HCT116 (cell line): ENCODE results near the gene KCTD14. TPM values are rescaled to one million over a fixed set of nuclear protein-coding genes. Genes with fewer than 3 reads are reported as not detected.

Source experiments
- ATAC-seq: fragments of 200-7000 bp; cut with Tn5 transposase; 2 replicates; pipeline ENCODE4 v1.9.1; 2020; ENCODE audit warnings: mild to moderate bottlenecking, moderate library complexity
- BruUV-seq: library from RNA; stranded (reverse); fragments of 400-500 nt; replicated peaks from 2 replicates; lab custom pipeline; 2021; lab: Mats Ljungman, UMichigan
- CTCF ChIA-PET: fragments of 300-600 bp; sonication (Branson Sonifier 250); formaldehyde crosslinking; loops from one replicate; lab custom pipeline; 2021; ENCODE audit warnings: antibody characterized with exemption; lab: Charles Lee
- POLR2A ChIA-PET: fragments of 300-600, 350-600 bp; sonication (Branson Sonifier 250); formaldehyde crosslinking; loops from one replicate; lab custom pipeline; 2021; ENCODE audit warnings: antibody characterized with exemption; lab: Charles Lee
- RAD21 ChIA-PET, 2 experiments: fragments of 300-600 bp; sonication (Branson Sonifier 250); formaldehyde crosslinking; loops; one replicate each; lab custom pipeline; 2023; ENCODE audit warnings: low total read pairs in 2 of 2; ENCODE audit not compliant: uncharacterized antibody in 2 of 2, unreplicated experiment in 2 of 2, low non-redundant PET in 1 of 2; lab: Charles Lee
- DNase-seq: peaks from one replicate; pipeline ENCODE4 v3.0.0-alpha.2; 2010; ENCODE audit warnings: low read depth, low spot score
- H2AFZ ChIP-seq: fragments of 200-600 bp; shearing (Covaris generic), sonication (generic); 2 replicates; pipeline ENCODE4 v1.6.1; 2017; ENCODE audit warnings: low read depth, mixed run types, mixed read lengths, antibody characterized with exemption, low read length; ENCODE audit not compliant: poor library complexity, severe bottlenecking
- H3K27ac ChIP-seq: 2 replicates; pipeline ENCODE4 v1.5.1; 2012; ENCODE audit warnings: low read depth, low read length
- H3K27me3 ChIP-seq: fragments of 200-600 bp; sonication (generic); 2 replicates; pipeline ENCODE4 v1.6.1; 2016; ENCODE audit warnings: mixed run types, low read length, mixed read lengths; ENCODE audit not compliant: insufficient read depth
- H3K36me3 ChIP-seq, 2 experiments: fragments of 200-500 bp in 1 of 2; fragments of 200-600 bp in 1 of 2; sonication (Bioruptor generic) in 1 of 2; sonication (generic) in 1 of 2; 2 replicates each; pipeline versions ENCODE4 v1.5.1 to v1.6.1; 2014 to 2016; ENCODE audit warnings: low read length in 2 of 2, inconsistent platforms in 1 of 2, mixed read lengths in 1 of 2, mixed run types in 1 of 2; ENCODE audit not compliant: insufficient read depth in 2 of 2, control insufficient read depth in 1 of 2
- H3K4me1 ChIP-seq, 2 experiments: fragments of 200-600 bp in 1 of 2; sonication (generic) in 1 of 2; 2 replicates each; pipeline versions ENCODE4 v1.5.1 to v1.6.1; 2012 to 2017; ENCODE audit warnings: low read length in 2 of 2, inconsistent platforms in 1 of 2, mild to moderate bottlenecking in 1 of 2, mixed read lengths in 1 of 2, mixed run types in 1 of 2, moderate library complexity in 1 of 2; ENCODE audit not compliant: insufficient read depth in 2 of 2, control insufficient read depth in 1 of 2
- H3K4me2 ChIP-seq: fragments of 200-600 bp; sonication (generic); 2 replicates; pipeline ENCODE4 v1.6.1; 2017; ENCODE audit warnings: mixed run types, low read length, mixed read lengths
- H3K4me3 ChIP-seq, 2 experiments: fragments of 200-600 bp in 1 of 2; sonication (generic) in 1 of 2; replicated peaks in 1 of 2; 2 replicates each; pipeline ENCODE4 v1.5.1; 2011 to 2016; ENCODE audit warnings: low read length in 2 of 2, control low read depth in 1 of 2, low read depth in 1 of 2, mild to moderate bottlenecking in 1 of 2, mixed read lengths in 1 of 2, mixed run types in 1 of 2
- H3K79me2 ChIP-seq: fragments of 200-600 bp; sonication (generic); 2 replicates; pipeline ENCODE4 v1.6.1; 2017; ENCODE audit warnings: mild to moderate bottlenecking, mixed run types, low read length, moderate library complexity, mixed read lengths; ENCODE audit not compliant: insufficient read depth
- H3K9ac ChIP-seq: fragments of 200-600 bp; sonication (generic); 2 replicates; pipeline ENCODE4 v1.6.1; 2016; ENCODE audit warnings: low read length, mixed read lengths
- H3K9me2 ChIP-seq: fragments of 200-600 bp; sonication (generic), shearing (Covaris generic); 2 replicates; pipeline ENCODE4 v1.6.1; 2017; ENCODE audit warnings: mixed run types, mild to moderate bottlenecking, moderate library complexity; ENCODE audit not compliant: insufficient read depth
- H3K9me3 ChIP-seq, 2 experiments: fragments of 200-500 bp in 1 of 2; fragments of 200-600 bp in 1 of 2; sonication (Bioruptor generic) in 1 of 2; sonication (generic) in 1 of 2; 2 replicates each; pipeline ENCODE4 v1.6.1; 2014 to 2017; ENCODE audit warnings: low read length in 2 of 2, mixed read lengths in 2 of 2, inconsistent platforms in 1 of 2, low read depth in 1 of 2, mild to moderate bottlenecking in 1 of 2, mixed run types in 1 of 2, moderate library complexity in 1 of 2; ENCODE audit not compliant: control insufficient read depth in 1 of 2, insufficient read depth in 1 of 2
- H4K20me1 ChIP-seq: fragments of 200-600 bp; sonication (generic), shearing (Covaris generic); 2 replicates; pipeline ENCODE4 v1.6.1; 2017; ENCODE audit warnings: mixed run types, mild to moderate bottlenecking, moderate library complexity; ENCODE audit not compliant: insufficient read depth
- CEBPB ChIP-seq: IDR thresholded peaks from 2 replicates; pipeline ENCODE4 v1.6.1; 2012; ENCODE audit warnings: low read depth
- CTCF ChIP-seq, 3 experiments: fragments of 200-600 bp in 1 of 3; sonication (generic) in 1 of 3; IDR thresholded peaks in 2 of 3; conservative IDR thresholded peaks in 1 of 3; 2 replicates each; pipeline ENCODE4 v1.5.1; 2012 to 2017; ENCODE audit warnings: low read depth in 2 of 3, low read length in 2 of 3, antibody characterized with exemption in 1 of 3, borderline replicate concordance in 1 of 3, control low read depth in 1 of 3, mild to moderate bottlenecking in 1 of 3, mixed read lengths in 1 of 3, mixed run types in 1 of 3, moderate library complexity in 1 of 3; ENCODE audit not compliant: insufficient read depth in 1 of 3
- EGR1 ChIP-seq: IDR thresholded peaks from 2 replicates; pipeline ENCODE4 v1.6.1; 2012; ENCODE audit warnings: low read depth
- ELF1 ChIP-seq: IDR thresholded peaks from 2 replicates; pipeline ENCODE4 v1.6.1; 2012; ENCODE audit warnings: low read depth, borderline replicate concordance
- EZH2 ChIP-seq: fragments of 200-600 bp; sonication (generic); IDR thresholded peaks from 2 replicates; pipeline ENCODE4 v1.6.1; 2017; ENCODE audit warnings: antibody characterized with exemption, mixed run types
- EZH2phosphoT487 ChIP-seq: fragments of 200-600 bp; IDR thresholded peaks from 2 replicates; pipeline ENCODE4 v1.6.1; 2018; ENCODE audit warnings: antibody characterized with exemption, borderline replicate concordance
- FOSL1 ChIP-seq: IDR thresholded peaks from 2 replicates; pipeline ENCODE4 v1.6.1; 2012; ENCODE audit warnings: low read depth
- JUND ChIP-seq: IDR thresholded peaks from 2 replicates; pipeline ENCODE4 v1.6.1; 2012
- POLR2A ChIP-seq: IDR thresholded peaks from 2 replicates; pipeline ENCODE4 v1.7.0; 2011; ENCODE audit warnings: borderline replicate concordance; ENCODE audit not compliant: insufficient read depth, insufficient read length; ENCODE audit errors: extremely low read depth
- POLR2AphosphoS5 ChIP-seq: IDR thresholded peaks from 2 replicates; pipeline ENCODE4 v1.6.1; 2011; ENCODE audit warnings: mild to moderate bottlenecking, low read depth, low read length, moderate library complexity
- RAD21 ChIP-seq: IDR thresholded peaks from 2 replicates; pipeline ENCODE4 v1.6.1; 2012; ENCODE audit warnings: low read depth, mild to moderate bottlenecking
- REST ChIP-seq: IDR thresholded peaks from 2 replicates; pipeline ENCODE4 v1.6.1; 2012; ENCODE audit warnings: low read depth
- SIN3A ChIP-seq: IDR thresholded peaks from 2 replicates; pipeline ENCODE4 v1.6.1; 2012; ENCODE audit warnings: low read depth
- SP1 ChIP-seq: IDR thresholded peaks from 2 replicates; pipeline ENCODE4 v1.6.1; 2012; ENCODE audit warnings: low read depth
- SRF ChIP-seq: IDR thresholded peaks from 2 replicates; pipeline ENCODE4 v1.6.1; 2012; ENCODE audit warnings: low read depth
- YY1 ChIP-seq: IDR thresholded peaks from 2 replicates; pipeline ENCODE4 v1.6.1; 2011; ENCODE audit warnings: low read length, low read depth, moderate library complexity, mild to moderate bottlenecking; ENCODE audit not compliant: insufficient replicate concordance; ENCODE audit errors: extremely low read depth
- ZBTB33 ChIP-seq: IDR thresholded peaks from 2 replicates; pipeline ENCODE4 v1.6.1; 2011; ENCODE audit warnings: mild to moderate bottlenecking, low read length, moderate library complexity; ENCODE audit not compliant: insufficient replicate concordance; ENCODE audit errors: extremely low read depth
- ZFX ChIP-seq: fragments of 450-650 bp; IDR thresholded peaks from 2 replicates; pipeline ENCODE4 v1.6.1; 2017
- ZNF274 ChIP-seq: fragments of 200-500 bp; sonication (Bioruptor generic); IDR thresholded peaks from 2 replicates; pipeline ENCODE4 v1.6.1; 2014; ENCODE audit warnings: mild to moderate bottlenecking, low read depth, low read length, inconsistent platforms
- intact Hi-C: fragments of 100-400 bp; cut with micrococcal nuclease; formaldehyde crosslinking; loops from 2 replicates; pipeline ENCODE4 v1.10.0; 2022
- total RNA-seq: library from RNA; stranded (reverse); gene quantifications from one replicate; pipeline ENCODE4 v1.2.1, GENCODE V29; 2021; ENCODE audit not compliant: unreplicated experiment
- TF ChIP-seq, protein P1 (sequence below): IDR thresholded peaks from 2 replicates; pipeline ENCODE4 v1.6.1; 2012

The KCTD14 gene
- total RNA-seq, 1 experiment from 2014 or later, result 15.2 TPM

DNA sequence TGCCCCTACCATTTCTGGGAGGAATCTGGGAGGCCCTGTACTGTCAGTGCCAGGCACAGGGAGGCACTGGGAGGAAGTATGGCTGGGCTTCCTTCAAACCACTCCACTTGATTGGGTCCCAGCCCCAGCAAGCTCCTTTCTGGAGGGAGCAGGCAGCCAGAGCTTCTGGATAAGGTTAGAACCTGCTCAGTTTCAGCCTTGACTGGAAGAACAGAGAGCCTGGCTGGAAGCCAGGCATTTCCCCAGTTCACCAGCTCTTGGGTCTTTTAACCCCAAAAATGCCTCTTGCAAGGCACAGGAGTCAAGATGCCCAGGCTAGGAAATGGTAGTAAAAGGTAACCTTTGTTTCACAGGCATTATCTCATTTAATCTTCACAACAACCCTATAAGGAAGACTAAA, 9.0 kb upstream of the KCTD14 start:
- Histone ChIP-seq H3K27ac (no peak overlapping the region), H3K36me3 (no peaks in the 10 kb centered on the region), H3K27me3 (no peaks in the 10 kb centered on the region), H4K20me1 (no peaks in the 10 kb centered on the region), H3K9me3 (no peaks in the 10 kb centered on the region), H3K9me2 (no peaks in the 10 kb centered on the region), H3K4me1 (peaks cover 43 to 55% of the 10 kb centered on the region in 2 experiments), H3K4me2 (no peak overlapping the region), H3K4me3 (no peak overlapping the region), H3K79me2 (no peaks in the 10 kb centered on the region), H2AFZ (peak overlapping the region; percentile 1), H3K9ac (no peak overlapping the region)
- ChIA-PET RAD21 (no interaction called here), CTCF (interaction anchor here (1.0 kb wide), 1 partner anchor 9 kb away, joined by 3 read pairs; no protein-coding TSS in a partner anchor), POLR2A (interaction anchor here (1.3 to 1.6 kb wide), 2 partner anchors 11 to 38 kb away, joined by 3 to 5 read pairs; partner anchors contain the start of gene INTS4)
- TF ChIP-seq FOSL1, result no peak
- TF ChIP-seq, protein P1, sequence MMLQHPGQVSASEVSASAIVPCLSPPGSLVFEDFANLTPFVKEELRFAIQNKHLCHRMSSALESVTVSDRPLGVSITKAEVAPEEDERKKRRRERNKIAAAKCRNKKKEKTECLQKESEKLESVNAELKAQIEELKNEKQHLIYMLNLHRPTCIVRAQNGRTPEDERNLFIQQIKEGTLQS, result no peak
- no peak for TF ChIP-seq ELF1
- TF ChIP-seq SRF, result no peak
- TF ChIP-seq CTCF (IDR thresholded peaks at IDR 0.05 in 2 of 3, conservative IDR thresholded peaks at IDR 0.05 in 1 of 3; ENCODE audit: borderline replicate concordance in 1 of 3, insufficient read depth in 1 of 3, low read depth in 2 of 3, low read length in 2 of 3), result no peak
- no peak for TF ChIP-seq REST
- no peak for TF ChIP-seq RAD21
- TF ChIP-seq ZBTB33, result no peak
- TF ChIP-seq EGR1, result no peak
- TF ChIP-seq JUND, result no peak
- TF ChIP-seq EZH2phosphoT487, result no peak
- TF ChIP-seq POLR2AphosphoS5, result no peak
- TF ChIP-seq YY1, result no peak
- TF ChIP-seq POLR2A, result no peak
- no peak for TF ChIP-seq CEBPB
- no peak for TF ChIP-seq EZH2
- TF ChIP-seq ZFX, result no peak
- TF ChIP-seq ZNF274, result no peak
- TF ChIP-seq SP1, result no peak
- no peak for TF ChIP-seq SIN3A
- DNase-seq (no peak), ATAC-seq (no peak)
- no TSS peak for BruUV-seq
- intact Hi-C loops, result no loop called here
